ENCODE results near the gene COL26A1. TPM values are rescaled to one million over a fixed set of nuclear protein-coding genes. Genes with fewer than 3 reads are reported as not detected.
A peak's percentile ranks its signal among the peaks of the same experiment; 100 is the strongest.

The COL26A1 gene
- total RNA-seq, 1 donor, result not detected

DNA sequence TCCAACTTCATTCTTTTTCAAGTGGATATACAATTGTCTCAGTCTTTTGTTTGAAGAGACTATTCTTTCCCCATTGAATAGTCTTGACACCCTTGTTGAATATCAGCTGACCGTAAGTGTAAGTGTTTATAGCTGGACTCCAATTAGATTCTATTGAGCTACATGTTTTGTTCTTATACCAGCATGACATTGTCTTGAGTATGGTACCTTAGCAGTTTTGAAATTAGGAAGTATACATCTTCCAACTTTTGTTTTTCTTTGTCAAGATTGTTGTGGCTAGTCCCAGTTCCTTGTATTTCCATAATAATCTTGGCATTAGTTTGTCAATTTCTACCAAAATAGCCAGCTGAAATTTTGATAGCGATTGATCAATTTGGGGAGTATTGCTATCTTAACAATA lies 209.5 kb downstream of the COL26A1 start:
- H3K4me3 ChIP-seq (ENCODE audit: low read depth, low read length), result no peak overlapping the region
- DNase-seq (ENCODE audit: low read depth), result no peak
- TF ChIP-seq, protein P1, sequence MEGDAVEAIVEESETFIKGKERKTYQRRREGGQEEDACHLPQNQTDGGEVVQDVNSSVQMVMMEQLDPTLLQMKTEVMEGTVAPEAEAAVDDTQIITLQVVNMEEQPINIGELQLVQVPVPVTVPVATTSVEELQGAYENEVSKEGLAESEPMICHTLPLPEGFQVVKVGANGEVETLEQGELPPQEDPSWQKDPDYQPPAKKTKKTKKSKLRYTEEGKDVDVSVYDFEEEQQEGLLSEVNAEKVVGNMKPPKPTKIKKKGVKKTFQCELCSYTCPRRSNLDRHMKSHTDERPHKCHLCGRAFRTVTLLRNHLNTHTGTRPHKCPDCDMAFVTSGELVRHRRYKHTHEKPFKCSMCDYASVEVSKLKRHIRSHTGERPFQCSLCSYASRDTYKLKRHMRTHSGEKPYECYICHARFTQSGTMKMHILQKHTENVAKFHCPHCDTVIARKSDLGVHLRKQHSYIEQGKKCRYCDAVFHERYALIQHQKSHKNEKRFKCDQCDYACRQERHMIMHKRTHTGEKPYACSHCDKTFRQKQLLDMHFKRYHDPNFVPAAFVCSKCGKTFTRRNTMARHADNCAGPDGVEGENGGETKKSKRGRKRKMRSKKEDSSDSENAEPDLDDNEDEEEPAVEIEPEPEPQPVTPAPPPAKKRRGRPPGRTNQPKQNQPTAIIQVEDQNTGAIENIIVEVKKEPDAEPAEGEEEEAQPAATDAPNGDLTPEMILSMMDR (IDR thresholded peaks at IDR 0.05; ENCODE audit: insufficient read depth, low read length), result no peak

- TF ChIP-seq, protein P1 (IDR thresholded peaks at IDR 0.05; ENCODE audit: insufficient read depth, low read length), result no peak
- DNase-seq (ENCODE audit: low read depth), result no peak
- no peak overlapping the region for H3K4me3 ChIP-seq (ENCODE audit: low read depth, low read length)
Observed at GRCh38 chr7:101575168-101575567, 212.5 kb downstream of the COL26A1 start.

- no peak overlapping the region for H3K4me3 ChIP-seq (ENCODE audit: low read depth, low read length)
- DNase-seq (ENCODE audit: low read depth), result no peak
- TF ChIP-seq, protein P1 (IDR thresholded peaks at IDR 0.05; ENCODE audit: insufficient read depth, low read length), result no peak
Observed at GRCh38 chr7:101575721-101576120, 213.0 kb downstream of the COL26A1 start.

DNA sequence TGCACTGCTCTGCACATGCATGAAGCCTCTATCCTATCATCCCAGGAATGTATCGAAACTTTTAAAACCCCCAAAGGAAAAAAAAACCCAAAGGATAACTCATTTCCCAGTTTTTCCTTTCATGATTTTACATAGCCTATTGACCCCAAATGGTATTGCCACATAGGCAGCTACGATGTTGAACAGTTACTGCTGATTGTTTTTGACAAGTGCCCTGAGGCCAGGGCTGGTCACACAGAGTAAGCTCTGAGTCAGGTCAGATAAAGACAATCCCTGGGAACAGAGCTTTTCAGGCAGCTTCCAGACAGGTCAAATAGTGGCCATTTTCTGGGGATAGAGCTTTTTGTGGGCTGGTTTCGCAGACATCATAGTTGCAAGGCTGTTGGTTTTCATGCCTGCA lies 214.3 kb downstream of the COL26A1 start:
- H3K4me3 ChIP-seq (ENCODE audit: low read depth, low read length), result no peak overlapping the region
- TF ChIP-seq, protein P1 (IDR thresholded peaks at IDR 0.05; ENCODE audit: insufficient read depth, low read length), result no peak
- DNase-seq (ENCODE audit: low read depth), result peak; percentile 11

- DNase-seq (ENCODE audit: low read depth), result no peak
- no peak overlapping the region for H3K4me3 ChIP-seq (ENCODE audit: low read depth, low read length)
- TF ChIP-seq, protein P1 (IDR thresholded peaks at IDR 0.05; ENCODE audit: insufficient read depth, low read length), result no peak
Observed at GRCh38 chr7:101578552-101578951, 215.9 kb downstream of the COL26A1 start.

DNA sequence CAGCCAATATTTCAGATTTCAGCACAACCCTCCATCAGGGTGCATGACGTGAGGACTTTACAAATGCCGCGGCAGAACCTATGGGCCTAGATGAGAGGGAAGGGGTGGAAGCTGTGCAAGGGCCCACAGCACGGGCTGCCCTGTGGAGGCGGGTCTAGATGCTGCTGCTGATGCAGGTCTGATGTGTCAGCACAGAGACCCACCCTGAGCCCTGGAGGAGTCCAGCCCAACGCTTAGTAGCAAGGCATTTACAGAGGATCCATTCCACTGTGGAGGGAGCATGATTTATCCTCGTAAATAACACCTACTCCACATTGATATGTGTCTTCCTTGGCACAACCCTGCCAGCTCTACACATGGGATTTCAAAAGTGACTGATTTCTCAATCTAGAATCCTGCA lies 217.9 kb downstream of the COL26A1 start:
- H3K4me3 ChIP-seq (ENCODE audit: low read depth, low read length), result no peak overlapping the region
- DNase-seq (ENCODE audit: low read depth), result no peak
- TF ChIP-seq, protein P1 (IDR thresholded peaks at IDR 0.05; ENCODE audit: insufficient read depth, low read length), result no peak

DNA sequence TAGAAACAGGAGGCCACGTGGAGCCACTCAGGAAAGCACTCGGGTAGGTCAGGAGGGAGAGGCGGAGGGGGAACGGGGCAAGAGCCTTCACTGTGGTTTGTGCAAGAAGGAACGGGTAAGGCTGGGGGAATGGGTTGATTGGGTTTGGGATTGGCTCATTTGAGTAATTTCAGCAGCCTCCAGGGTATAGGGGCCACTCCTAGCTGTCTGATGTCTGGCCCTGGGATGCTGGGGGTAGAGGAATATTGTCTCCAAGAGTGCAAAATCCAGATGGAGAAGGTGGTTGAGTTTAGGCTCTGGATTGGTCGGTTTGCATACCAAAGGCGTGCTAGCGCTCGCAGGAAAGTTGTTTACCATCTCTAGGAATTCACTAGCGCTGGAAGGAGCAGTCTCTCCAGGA lies 219.2 kb downstream of the COL26A1 start:
- no peak overlapping the region for H3K4me3 ChIP-seq (ENCODE audit: low read depth, low read length)
- TF ChIP-seq, protein P1 (IDR thresholded peaks at IDR 0.05; ENCODE audit: insufficient read depth, low read length), result no peak
- DNase-seq (ENCODE audit: low read depth), result no peak
